ENCODE results near the gene BEND4. TPM values are rescaled to one million over a fixed set of nuclear protein-coding genes. Genes with fewer than 3 reads are reported as not detected.

BEND4 gene
- total RNA-seq (ENCODE audit: unreplicated experiment), result 16.3 TPM
- long read RNA-seq, partial matches to known transcripts, result 3 of 3 reads
- long read RNA-seq, other reads (novel, unspliced or antisense), result 0 of 3 reads

GRCh38 chr4:42152507-42153504, at the start of gene BEND4:
TSS of gene BEND4 (minus strand) at chr4:42152655. CDS start at chr4:42152143, 512 bp downstream.
- H3K9me3 Mint-ChIP-seq (ENCODE audit: unreplicated experiment), result peaks cover 4% of the 10 kb centered on the region
- TF ChIP-seq CTCF (IDR thresholded peaks at IDR 0.05; ENCODE audit: unreplicated experiment), result no peak
- peak; percentile 5 for DNase-seq (ENCODE audit: low spot score)
- H3K27me3 Mint-ChIP-seq (ENCODE audit: unreplicated experiment), result peaks cover 25% of the 10 kb centered on the region
- H3K4me3 Mint-ChIP-seq (ENCODE audit: unreplicated experiment), result peak within 1 kb of the TSS; percentile 97
- peak within 1 kb of the TSS; percentile 52 for H3K27ac Mint-ChIP-seq (ENCODE audit: unreplicated experiment)
- H3K36me3 Mint-ChIP-seq (ENCODE audit: low read depth, unreplicated experiment), result peaks cover 16% of the 10 kb centered on the region
- H3K4me1 Mint-ChIP-seq (ENCODE audit: unreplicated experiment), result peaks cover 25% of the 10 kb centered on the region

GRCh38 chr4:42197341-42197740, 44.9 kb upstream of the BEND4 start:
- no peaks in the 10 kb centered on the region for H3K27me3 Mint-ChIP-seq (ENCODE audit: unreplicated experiment)
- H3K9me3 Mint-ChIP-seq (ENCODE audit: unreplicated experiment), result no peaks in the 10 kb centered on the region
- H3K4me3 Mint-ChIP-seq (ENCODE audit: unreplicated experiment), result no peak overlapping the region

GRCh38 chr4:42172921-42173320, 20.5 kb upstream of the BEND4 start:
- no peak overlapping the region for H3K4me3 Mint-ChIP-seq (ENCODE audit: unreplicated experiment)
- H3K27ac Mint-ChIP-seq (ENCODE audit: unreplicated experiment), result no peak overlapping the region
- H3K36me3 Mint-ChIP-seq (ENCODE audit: low read depth, unreplicated experiment), result no peaks in the 10 kb centered on the region
- no peaks in the 10 kb centered on the region for H3K27me3 Mint-ChIP-seq (ENCODE audit: unreplicated experiment)
- TF ChIP-seq CTCF (IDR thresholded peaks at IDR 0.05; ENCODE audit: unreplicated experiment), result no peak
- no peaks in the 10 kb centered on the region for H3K4me1 Mint-ChIP-seq (ENCODE audit: unreplicated experiment)
- no peaks in the 10 kb centered on the region for H3K9me3 Mint-ChIP-seq (ENCODE audit: unreplicated experiment)
- DNase-seq (ENCODE audit: low spot score), result no peak

More at GRCh38 chr4:42197341-42197740, 44.9 kb upstream of the BEND4 start:
- H3K4me1 Mint-ChIP-seq (ENCODE audit: unreplicated experiment), result peaks cover 4% of the 10 kb centered on the region
- H3K36me3 Mint-ChIP-seq (ENCODE audit: low read depth, unreplicated experiment), result peaks cover 3% of the 10 kb centered on the region
- no peak overlapping the region for H3K27ac Mint-ChIP-seq (ENCODE audit: unreplicated experiment)
- no peak for DNase-seq (ENCODE audit: low spot score)
- no peak for TF ChIP-seq CTCF (IDR thresholded peaks at IDR 0.05; ENCODE audit: unreplicated experiment)

- TF ChIP-seq CTCF (IDR thresholded peaks at IDR 0.05; ENCODE audit: unreplicated experiment), result no peak
- Mint-ChIP-seq H3K27ac (ENCODE audit: unreplicated experiment) (no peak overlapping the region), H3K4me3 (ENCODE audit: unreplicated experiment) (no peak overlapping the region), H3K27me3 (ENCODE audit: unreplicated experiment) (no peaks in the 10 kb centered on the region), H3K36me3 (ENCODE audit: low read depth, unreplicated experiment) (no peaks in the 10 kb centered on the region), H3K4me1 (ENCODE audit: unreplicated experiment) (no peaks in the 10 kb centered on the region), H3K9me3 (ENCODE audit: unreplicated experiment) (no peaks in the 10 kb centered on the region)
- no peak for DNase-seq (ENCODE audit: low spot score)
These were observed 19.8 kb upstream of the BEND4 start for GRCh38 chr4:42172128-42172790.
